ENCODE data around the gene EMC7.
"Not testable (repeated sequence)": the region's sequence is repeated elsewhere in the genome, so short reads cannot be mapped to it uniquely, and the experiment has no call there.

Gene EMC7

GRCh38 chr15:34084086-34084485 lies 17.6 kb downstream of the EMC7 start:
- DNase-seq = no peak

- DNase-seq = no peak
Measured at GRCh38 chr15:34079904-34080303, 21.8 kb downstream of the EMC7 start.

GRCh38 chr15:34078900-34079299 lies 22.8 kb downstream of the EMC7 start:
- no peak for DNase-seq

- no peak for DNase-seq
Measured at GRCh38 chr15:34076785-34077184, 24.9 kb downstream of the EMC7 start.

GRCh38 chr15:34070003-34070402 lies 31.7 kb downstream of the EMC7 start:
- no peak for DNase-seq

- DNase-seq = no peak
Measured at GRCh38 chr15:34065941-34066340, 35.7 kb downstream of the EMC7 start.

- DNase-seq = no peak
Measured at GRCh38 chr15:34065261-34065660, 36.4 kb downstream of the EMC7 start.

- DNase-seq = no peak
Measured at GRCh38 chr15:34064438-34064837, 37.2 kb downstream of the EMC7 start.

GRCh38 chr15:34059946-34060345 lies 41.7 kb downstream of the EMC7 start:
- no peak for DNase-seq

- no peak for DNase-seq
Measured at GRCh38 chr15:34059476-34059875, 42.2 kb downstream of the EMC7 start.

- DNase-seq = no peak
Measured at GRCh38 chr15:34056911-34057310, 44.8 kb downstream of the EMC7 start.

GRCh38 chr15:34055868-34056595 lies 45.6 kb downstream of the EMC7 start:
- no peak for DNase-seq

GRCh38 chr15:34054081-34054707 lies 47.5 kb downstream of the EMC7 start:
- no peak for DNase-seq

GRCh38 chr15:34050385-34050784 lies 51.3 kb downstream of the EMC7 start:
- not testable (repeated sequence) for DNase-seq

GRCh38 chr15:34049112-34049511 lies 52.5 kb downstream of the EMC7 start:
- DNase-seq = no peak

GRCh38 chr15:34047893-34048775 lies 53.5 kb downstream of the EMC7 start:
- no peak for DNase-seq

GRCh38 chr15:34046471-34047145 lies 55.1 kb downstream of the EMC7 start:
- DNase-seq = no peak

GRCh38 chr15:34043813-34044212 lies 57.8 kb downstream of the EMC7 start:
- DNase-seq = no peak

GRCh38 chr15:34043391-34043790 lies 58.3 kb downstream of the EMC7 start:
- no peak for DNase-seq

GRCh38 chr15:34039790-34040113 lies 61.9 kb downstream of the EMC7 start:
- peak; percentile 53 to 60 for DNase-seq

GRCh38 chr15:34038871-34039789 lies 62.5 kb downstream of the EMC7 start, which contains the start of gene AVEN:
AVEN (minus strand) TSS chr15:34039204; CDS start chr15:34039046, 158 bp downstream.
- DNase-seq = peak; percentile 53 to 60
